ENCODE results near the gene NTM. TPM values are rescaled to one million over a fixed set of nuclear protein-coding genes. Genes with fewer than 3 reads are reported as not detected.

The NTM gene
- total RNA-seq, 3 donors from 2014 or later = 0.66 to 9.0 (median 1.0) TPM

DNA sequence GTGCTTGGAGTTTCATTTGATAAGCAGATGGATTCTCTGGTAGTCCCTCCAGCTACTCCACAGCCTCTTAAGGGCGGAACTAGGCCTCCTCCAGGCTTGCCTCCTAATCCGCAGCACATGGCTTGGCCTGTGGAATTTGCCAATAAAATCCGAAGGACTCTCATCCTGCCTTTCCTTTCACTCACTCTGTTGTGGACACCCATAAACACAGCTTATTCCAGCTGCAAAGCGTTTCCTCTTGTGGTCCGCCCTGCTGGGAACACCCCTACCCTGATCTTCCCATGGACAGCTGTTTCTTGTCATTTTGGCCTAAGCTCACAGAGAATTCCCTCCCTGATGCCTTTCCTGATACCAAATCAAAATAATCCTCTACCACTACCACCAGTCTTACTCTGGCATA, 546.2 kb downstream of the NTM start:
- H3K27ac ChIP-seq = no peak overlapping the region
- no peaks in the 10 kb centered on the region for H3K36me3 ChIP-seq
- TF ChIP-seq POLR2A (IDR thresholded peaks at IDR 0.05) (no peak), POLR2AphosphoS5 (IDR thresholded peaks at IDR 0.05) (no peak)
- intact Hi-C loops (cut with DNase I; ENCODE audit: low total_unique reads) = no loop called here
- peaks cover 0 to 16% of the 10 kb centered on the region in 2 donors for H3K27me3 ChIP-seq
- no peak overlapping the region for H3K4me3 ChIP-seq
- no peaks in the 10 kb centered on the region for H3K4me1 ChIP-seq
- H3K9me3 ChIP-seq = no peaks in the 10 kb centered on the region
- DNase-seq (ENCODE audit: low spot score in 2 of 2) = no peak

DNA sequence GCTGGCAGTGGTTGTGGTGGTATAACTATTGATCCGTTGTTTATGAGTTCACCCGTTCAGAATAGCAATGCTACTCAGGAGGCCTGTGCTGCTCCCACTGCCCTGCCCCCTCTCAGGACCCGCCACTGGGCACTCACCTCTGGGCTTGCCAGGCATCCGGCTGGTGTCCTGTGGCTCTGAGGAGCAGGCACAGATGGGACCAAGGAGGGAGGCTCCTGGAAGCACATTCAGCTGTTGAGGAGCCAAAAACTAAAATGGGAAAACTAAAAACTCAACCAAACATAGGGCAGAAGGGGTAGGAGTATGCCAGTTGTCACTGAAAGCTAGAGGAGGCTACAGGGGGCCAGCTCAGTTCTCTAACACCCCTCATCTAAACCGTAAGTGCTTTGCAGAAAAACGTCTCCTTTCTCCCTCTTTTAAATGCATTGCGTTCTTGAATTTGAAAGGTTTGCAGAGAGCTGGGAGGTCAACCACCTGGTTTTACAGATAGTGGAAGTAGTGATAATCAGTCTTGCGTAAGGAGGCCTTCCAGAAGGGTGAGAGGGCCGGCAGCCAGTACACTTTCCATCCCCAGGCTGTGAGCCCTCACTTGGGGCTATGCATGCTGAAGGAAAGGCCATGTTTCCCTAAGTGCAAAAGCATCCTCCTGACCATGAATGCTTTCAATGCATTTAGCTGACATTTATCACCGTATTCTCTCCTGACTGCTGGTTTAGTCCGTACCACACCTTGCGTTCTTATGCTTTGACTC, 547.4 kb downstream of the NTM start:
- Histone ChIP-seq H3K9me3 (no peaks in the 10 kb centered on the region), H3K4me3 (no peak overlapping the region), H3K36me3 (no peaks in the 10 kb centered on the region), H3K27ac (no peak overlapping the region), H3K27me3 (peaks cover 0 to 5% of the 10 kb centered on the region in 2 donors), H3K4me1 (no peaks in the 10 kb centered on the region)
- no peak for TF ChIP-seq POLR2A (IDR thresholded peaks at IDR 0.05)
- TF ChIP-seq POLR2AphosphoS5 (IDR thresholded peaks at IDR 0.05) = no peak
- TF ChIP-seq, protein P1, sequence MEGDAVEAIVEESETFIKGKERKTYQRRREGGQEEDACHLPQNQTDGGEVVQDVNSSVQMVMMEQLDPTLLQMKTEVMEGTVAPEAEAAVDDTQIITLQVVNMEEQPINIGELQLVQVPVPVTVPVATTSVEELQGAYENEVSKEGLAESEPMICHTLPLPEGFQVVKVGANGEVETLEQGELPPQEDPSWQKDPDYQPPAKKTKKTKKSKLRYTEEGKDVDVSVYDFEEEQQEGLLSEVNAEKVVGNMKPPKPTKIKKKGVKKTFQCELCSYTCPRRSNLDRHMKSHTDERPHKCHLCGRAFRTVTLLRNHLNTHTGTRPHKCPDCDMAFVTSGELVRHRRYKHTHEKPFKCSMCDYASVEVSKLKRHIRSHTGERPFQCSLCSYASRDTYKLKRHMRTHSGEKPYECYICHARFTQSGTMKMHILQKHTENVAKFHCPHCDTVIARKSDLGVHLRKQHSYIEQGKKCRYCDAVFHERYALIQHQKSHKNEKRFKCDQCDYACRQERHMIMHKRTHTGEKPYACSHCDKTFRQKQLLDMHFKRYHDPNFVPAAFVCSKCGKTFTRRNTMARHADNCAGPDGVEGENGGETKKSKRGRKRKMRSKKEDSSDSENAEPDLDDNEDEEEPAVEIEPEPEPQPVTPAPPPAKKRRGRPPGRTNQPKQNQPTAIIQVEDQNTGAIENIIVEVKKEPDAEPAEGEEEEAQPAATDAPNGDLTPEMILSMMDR (IDR thresholded peaks at IDR 0.05) = no peak
- no peak for DNase-seq (ENCODE audit: low spot score in 2 of 2)
- intact Hi-C loops (cut with DNase I; ENCODE audit: low total_unique reads) = no loop called here

DNA sequence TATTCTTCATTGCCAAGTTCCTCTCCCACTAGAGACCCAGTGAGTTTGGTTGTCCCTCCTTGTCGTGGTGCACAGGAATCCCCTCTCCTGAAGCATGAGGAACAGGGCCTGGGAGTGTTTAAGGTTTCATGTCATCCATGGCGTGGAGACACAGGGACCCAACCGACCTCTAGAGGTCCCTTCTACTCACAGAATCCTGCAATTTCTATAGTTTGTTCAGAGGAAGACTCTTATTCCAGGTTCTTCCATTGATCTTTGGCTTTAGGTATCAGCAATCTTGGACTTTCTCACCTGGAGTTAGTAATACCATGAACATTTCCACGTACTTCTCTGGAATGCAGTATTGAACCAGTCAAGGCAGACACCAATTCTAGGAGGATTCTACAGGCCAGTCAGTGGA, 548.2 kb downstream of the NTM start:
- H3K27ac ChIP-seq = no peak overlapping the region
- TF ChIP-seq POLR2AphosphoS5 (IDR thresholded peaks at IDR 0.05) (no peak), POLR2A (IDR thresholded peaks at IDR 0.05) (no peak)
- TF ChIP-seq, protein P1 (IDR thresholded peaks at IDR 0.05) = no peak
- no peaks in the 10 kb centered on the region for H3K36me3 ChIP-seq
- no peaks in the 10 kb centered on the region for H3K9me3 ChIP-seq
- peaks cover 0 to 3% of the 10 kb centered on the region in 2 donors for H3K27me3 ChIP-seq
- DNase-seq (ENCODE audit: low spot score in 2 of 2) = no peak
- H3K4me1 ChIP-seq = no peaks in the 10 kb centered on the region
- no peak overlapping the region for H3K4me3 ChIP-seq
- intact Hi-C loops (cut with DNase I; ENCODE audit: low total_unique reads) = no loop called here

DNA sequence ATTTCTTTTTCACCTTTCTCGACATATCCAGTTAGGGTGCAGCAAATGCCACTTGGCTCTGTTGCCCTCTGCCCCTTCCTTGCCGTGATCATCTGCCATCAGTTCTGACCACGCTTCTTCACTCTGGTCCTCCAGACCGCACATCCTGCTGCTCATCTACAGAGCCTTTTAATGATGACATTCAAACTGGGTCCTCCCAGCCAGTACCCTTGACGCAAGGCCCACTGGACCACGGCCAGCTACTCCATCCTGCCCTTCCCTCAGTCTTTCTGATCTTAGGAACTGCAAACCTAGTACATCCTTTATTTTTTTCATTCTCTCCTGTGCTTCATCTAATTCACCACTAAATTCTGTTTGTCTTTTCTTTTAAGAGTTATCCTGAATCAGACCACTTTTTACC, 551.8 kb downstream of the NTM start:
- DNase-seq (ENCODE audit: low spot score in 2 of 2) = no peak
- Histone ChIP-seq H3K4me1 (no peaks in the 10 kb centered on the region), H3K27ac (no peak overlapping the region), H3K4me3 (no peak overlapping the region), H3K27me3 (no peaks in the 10 kb centered on the region), H3K36me3 (no peaks in the 10 kb centered on the region), H3K9me3 (no peaks in the 10 kb centered on the region)
- intact Hi-C loops (cut with DNase I; ENCODE audit: low total_unique reads) = no loop called here
- no peak for TF ChIP-seq POLR2AphosphoS5 (IDR thresholded peaks at IDR 0.05)

DNA sequence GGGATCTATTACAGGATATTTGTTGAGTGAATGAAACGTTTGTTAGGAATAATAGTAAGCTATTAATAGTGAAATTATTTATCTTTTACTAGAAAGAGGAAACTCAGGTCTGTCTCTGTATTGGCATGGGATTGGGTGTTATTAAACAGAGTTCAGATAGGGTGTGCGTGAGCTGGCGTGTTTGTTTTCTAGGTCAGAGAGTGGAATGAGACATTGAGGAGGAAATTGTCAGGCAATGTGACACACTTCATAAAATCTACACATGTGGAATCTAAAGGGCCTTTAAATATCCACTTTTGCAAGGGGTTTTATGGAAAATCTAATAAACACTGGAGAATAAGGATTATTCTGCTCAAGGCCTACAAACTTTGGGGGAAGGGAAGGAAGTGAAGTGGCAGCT, 552.9 kb downstream of the NTM start:
- H3K9me3 ChIP-seq = no peaks in the 10 kb centered on the region
- no peaks in the 10 kb centered on the region for H3K36me3 ChIP-seq
- no peak for DNase-seq (ENCODE audit: low spot score in 2 of 2)
- no peak overlapping the region for H3K27ac ChIP-seq
- no peak overlapping the region for H3K4me3 ChIP-seq
- intact Hi-C loops (cut with DNase I; ENCODE audit: low total_unique reads) = no loop called here
- TF ChIP-seq POLR2A (IDR thresholded peaks at IDR 0.05) (no peak), POLR2AphosphoS5 (IDR thresholded peaks at IDR 0.05) (no peak)
- TF ChIP-seq, protein P1 (IDR thresholded peaks at IDR 0.05) = no peak
- H3K27me3 ChIP-seq = no peaks in the 10 kb centered on the region
- H3K4me1 ChIP-seq = no peaks in the 10 kb centered on the region

DNA sequence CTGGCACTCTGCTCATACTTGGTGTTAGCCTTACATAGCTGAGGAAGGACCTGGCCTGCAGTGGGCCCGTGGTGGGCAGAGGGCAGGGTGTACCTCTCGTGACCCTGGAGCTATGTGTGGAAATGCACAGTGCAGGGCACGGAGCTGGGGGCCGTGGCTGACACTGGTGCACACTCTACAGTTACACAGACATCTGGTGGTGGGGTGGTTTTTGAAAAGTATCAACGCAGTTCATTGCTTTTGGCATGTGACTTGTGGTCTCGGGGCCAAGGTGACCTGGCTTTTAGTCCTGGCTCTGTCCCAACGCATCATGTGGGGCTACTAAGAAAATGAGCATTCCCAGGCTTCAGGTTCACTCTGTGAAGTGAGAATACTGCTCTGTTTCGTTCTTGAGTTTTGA, 553.6 kb downstream of the NTM start:
- H3K9me3 ChIP-seq = no peaks in the 10 kb centered on the region
- no peaks in the 10 kb centered on the region for H3K27me3 ChIP-seq
- no peak overlapping the region for H3K4me3 ChIP-seq
- DNase-seq (ENCODE audit: low spot score in 2 of 2) = no peak
- TF ChIP-seq POLR2AphosphoS5 (IDR thresholded peaks at IDR 0.05) = no peak
- H3K4me1 ChIP-seq = no peaks in the 10 kb centered on the region
- intact Hi-C loops (cut with DNase I; ENCODE audit: low total_unique reads) = no loop called here
- H3K36me3 ChIP-seq = no peaks in the 10 kb centered on the region
- no peak overlapping the region for H3K27ac ChIP-seq

Measured in breast epithelium (tissue), 4 donors.